T47D (cell line): ENCODE data around the gene RABIF.
"Not testable (repeated sequence)": the region's sequence is repeated elsewhere in the genome, so short reads cannot be mapped to it uniquely, and the experiment has no call there.

Experiments
- DNase-seq, 2 experiments: peaks; one replicate each; pipeline versions ENCODE4 v3.0.0 to v3.0.0-alpha.2; 2011 to 2012; ENCODE audit warnings: low read depth in 1 of 2, low spot score in 1 of 2
- JUND ChIP-seq: IDR thresholded peaks from 2 replicates; pipeline ENCODE4 v1.6.1; 2012; ENCODE audit warnings: low read depth
- in situ Hi-C: cut with HindIII; loops from 2 replicates; pipeline ENCODE4 v1.10.0; 2016; ENCODE audit warnings: low sequenced_read_pairs, low pct_unique_long_range_greater_than_20kb

Gene RABIF

DNA sequence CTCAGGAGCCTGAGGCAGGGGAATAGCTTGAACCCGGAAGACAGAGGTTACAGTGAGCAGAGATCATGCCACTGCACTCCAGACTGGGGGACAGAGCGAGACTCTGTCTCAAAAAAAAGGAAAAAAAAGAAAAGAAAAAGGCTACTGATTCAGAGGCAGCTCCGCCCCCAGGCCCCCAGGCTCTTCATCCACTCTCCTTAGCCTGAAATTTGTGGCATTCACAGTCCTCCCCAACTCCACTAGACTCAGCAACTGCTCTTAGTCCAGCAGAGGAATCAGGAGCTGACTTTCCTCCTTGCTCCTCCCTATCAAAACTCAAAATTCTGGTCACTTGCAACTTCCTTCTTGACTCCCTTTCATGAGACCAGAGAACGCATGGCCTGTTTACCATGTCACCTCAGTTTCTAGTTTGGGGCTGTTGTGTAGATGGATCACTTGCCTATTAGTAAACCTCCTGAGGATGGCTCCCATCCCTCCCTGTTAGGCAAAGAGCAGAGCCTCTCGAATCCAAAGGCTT is 51.1 kb downstream of the RABIF start:
- in situ Hi-C loops, result no loop called here
- DNase-seq, result no peak
- TF ChIP-seq JUND, result no peak

DNA sequence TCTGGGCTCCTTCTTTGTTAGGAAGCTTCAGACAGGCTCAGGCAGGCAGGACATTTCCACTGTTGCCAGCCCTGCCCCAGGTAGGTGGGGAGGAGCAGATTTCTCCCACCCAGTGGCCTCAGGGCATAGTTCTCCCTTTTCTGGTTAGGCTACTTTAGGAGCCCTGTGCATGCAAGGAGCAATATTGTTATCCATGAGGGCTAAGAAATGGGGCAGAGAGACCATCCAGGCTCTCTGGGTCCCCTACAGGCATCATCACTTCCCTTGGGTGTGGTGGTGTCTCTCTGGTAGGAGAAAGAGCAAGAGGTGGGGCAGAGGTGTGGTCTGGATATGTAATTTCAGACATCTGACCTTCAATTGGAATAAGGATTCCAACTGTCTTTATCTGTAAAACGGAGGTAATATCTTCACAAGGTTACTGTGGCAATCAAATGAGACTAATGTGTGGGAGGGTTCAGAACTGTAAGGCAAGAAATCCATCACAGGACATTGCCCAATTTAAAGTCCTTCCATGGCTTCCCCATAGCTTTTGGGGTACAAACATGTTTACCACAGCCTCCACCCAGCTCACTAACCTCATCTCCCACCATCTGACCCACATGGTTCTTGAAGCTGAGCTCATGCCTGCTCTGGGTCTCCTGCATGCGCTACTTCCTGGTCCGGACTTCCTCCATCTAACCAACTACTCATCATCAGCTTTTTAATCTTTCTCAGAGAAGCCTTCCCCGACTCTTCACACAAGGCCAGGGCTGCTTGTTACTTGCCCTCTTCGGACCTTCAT is 52.1 kb downstream of the RABIF start:
- TF ChIP-seq JUND, result no peak
- in situ Hi-C loops, result no loop called here
- DNase-seq, result peak; percentile 49 to 86

DNA sequence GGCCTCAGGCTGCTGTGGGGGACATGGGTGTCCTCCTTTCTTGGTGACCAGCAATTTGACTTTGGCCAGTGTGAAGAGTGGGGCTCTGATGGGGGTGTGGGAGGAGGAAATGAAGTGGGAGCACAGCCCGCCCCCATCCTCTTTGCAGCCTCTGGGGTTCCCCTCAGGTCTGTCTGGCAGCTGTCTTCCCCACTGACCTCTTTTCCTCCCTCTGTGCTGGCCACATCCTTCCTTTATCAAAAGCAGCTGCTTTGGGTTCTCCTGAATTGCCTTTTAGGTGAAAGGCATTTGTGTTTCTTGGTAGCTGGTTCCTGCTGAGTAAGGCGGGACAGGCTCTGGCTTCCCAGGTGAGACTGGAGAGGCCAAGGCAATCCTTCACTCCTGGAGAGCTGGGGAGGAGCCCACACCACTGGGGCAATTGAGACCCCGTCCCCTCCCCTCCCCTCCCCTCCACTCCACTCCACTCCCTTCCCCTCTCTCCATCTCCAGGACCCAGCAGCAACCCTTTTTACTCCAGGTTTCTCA is 53.3 kb downstream of the RABIF start:
- in situ Hi-C loops, result no loop called here
- DNase-seq, result no peak
- TF ChIP-seq JUND, result no peak

DNA sequence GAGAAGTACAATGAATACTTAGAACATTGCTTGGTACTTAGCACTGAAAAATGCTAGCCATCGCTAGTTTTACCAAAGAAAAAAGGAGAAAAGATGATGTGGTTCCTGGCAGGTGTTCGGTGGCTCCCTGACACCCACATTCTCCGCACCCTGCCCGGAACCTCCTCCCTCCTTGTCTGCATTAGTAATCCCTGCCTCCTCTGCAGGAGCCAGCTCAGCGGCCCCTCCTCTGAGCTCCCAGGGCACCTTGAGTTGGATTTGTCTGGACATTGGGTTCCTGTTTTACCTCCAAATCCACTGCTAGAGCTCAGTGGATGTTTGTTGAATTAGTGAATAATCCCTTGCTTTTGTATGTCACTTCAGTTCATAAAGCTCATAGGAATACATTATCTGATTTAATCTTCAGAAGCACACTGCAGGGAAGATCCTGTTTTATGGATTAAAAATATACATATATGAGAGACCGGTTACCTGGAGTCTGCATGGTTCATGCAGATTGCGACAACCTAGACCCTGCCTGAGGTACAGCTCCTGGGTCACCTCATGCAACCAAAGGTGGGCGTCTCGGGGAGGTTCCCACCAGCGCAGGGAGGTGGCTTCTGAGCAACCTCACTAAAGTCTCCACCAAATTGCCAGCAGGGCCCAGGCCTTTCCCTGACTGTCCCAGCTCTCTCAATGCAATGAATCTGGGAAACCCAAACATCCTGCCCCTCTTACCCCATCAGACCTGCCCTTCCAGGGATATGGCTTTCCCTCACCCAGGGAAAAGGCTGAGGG is 54.0 kb downstream of the RABIF start:
- in situ Hi-C loops, result no loop called here
- no peak for DNase-seq
- no peak for TF ChIP-seq JUND

DNA sequence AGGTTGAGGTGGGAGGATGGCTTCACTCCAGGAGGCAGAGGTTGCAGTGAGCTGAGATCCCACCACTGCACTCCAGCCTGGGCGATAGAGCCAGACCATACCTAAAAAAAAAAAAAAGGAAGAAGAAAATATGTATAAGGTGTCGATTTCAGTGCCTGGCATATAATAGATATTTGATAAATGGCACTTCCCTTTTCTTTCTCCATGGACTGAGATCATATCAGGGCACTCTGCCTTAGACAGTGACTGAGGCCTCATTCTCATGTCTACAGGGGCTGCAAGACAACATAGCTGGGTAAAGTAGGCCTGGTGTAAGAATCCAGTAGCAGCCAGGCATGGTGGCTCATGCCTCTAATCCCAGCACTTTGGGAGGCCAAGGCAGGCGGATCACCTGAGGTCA is 57.0 kb downstream of the RABIF start:
- in situ Hi-C loops, result no loop called here
- no peak for DNase-seq
- no peak for TF ChIP-seq JUND

DNA sequence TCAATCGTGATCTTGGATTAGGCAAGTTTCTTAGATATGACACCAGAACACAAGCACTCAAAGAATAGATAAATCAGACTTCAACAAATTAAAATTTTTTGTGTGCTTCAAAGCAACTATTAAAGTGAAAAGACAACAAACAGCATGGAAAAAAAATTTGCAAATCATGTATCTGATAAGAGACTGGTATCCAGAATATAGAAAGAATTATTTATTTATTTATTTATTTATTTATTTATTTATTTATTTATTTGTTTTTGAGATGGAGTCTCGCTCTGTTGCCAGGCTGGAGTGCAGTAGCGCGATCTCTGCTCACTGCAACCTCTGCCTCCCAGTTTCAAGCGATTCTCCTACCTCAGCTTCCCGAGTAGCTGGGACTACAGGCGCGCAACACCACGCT is 59.7 kb downstream of the RABIF start:
- in situ Hi-C loops, DNase-seq: not testable (repeated sequence)
